ENCODE measurements around the gene AQP12A.
"Not testable (repeated sequence)": the region's sequence is repeated elsewhere in the genome, so short reads cannot be mapped to it uniquely, and the experiment has no call there.

The AQP12A gene

DNA sequence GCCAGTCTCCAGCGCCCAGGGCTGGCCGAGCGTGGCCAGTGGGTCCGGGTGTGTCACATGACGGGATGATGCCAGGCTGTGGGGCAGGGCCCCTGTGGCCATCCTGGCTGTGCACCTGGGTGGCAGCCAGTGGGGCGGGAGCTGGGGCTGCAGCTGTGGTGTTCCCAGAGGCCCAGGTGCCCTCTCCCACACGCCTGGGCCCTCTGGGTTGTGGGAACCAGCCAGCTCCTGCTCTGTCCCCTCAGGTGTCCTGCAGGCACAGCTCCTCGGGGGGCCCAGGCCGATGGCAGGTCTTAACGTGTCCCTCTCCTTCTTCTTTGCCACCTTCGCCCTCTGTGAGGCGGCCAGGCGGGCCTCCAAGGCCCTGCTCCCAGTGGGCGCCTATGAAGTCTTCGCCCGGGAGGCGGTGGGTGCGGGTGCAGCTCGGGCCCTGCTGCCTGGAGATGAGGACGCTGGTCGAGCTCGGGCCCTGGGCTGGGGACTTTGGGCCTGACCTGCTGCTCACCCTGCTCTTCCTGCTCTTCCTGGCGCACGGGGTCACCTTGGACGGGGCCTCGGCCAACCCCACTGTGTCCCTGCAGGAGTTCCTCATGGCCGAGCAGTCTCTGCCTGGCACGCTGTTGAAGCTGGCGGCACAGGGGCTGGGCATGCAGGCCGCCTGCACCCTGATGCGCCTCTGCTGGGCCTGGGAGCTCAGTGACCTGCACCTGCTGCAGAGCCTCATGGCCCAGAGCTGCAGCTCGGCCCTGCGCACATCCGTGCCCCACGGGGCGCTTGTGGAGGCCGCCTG, at the start of gene AQP12A:
Gene AQP12A, plus strand, starts transcription at position 236 of the 790 bp plus-strand sequence. Its CDS starts 48 bp downstream, at position 284.
- not testable (repeated sequence) for DNase-seq (ENCODE audit: low read depth); H3K4me3 ChIP-seq (ENCODE audit: low read depth, low read length)

DNA sequence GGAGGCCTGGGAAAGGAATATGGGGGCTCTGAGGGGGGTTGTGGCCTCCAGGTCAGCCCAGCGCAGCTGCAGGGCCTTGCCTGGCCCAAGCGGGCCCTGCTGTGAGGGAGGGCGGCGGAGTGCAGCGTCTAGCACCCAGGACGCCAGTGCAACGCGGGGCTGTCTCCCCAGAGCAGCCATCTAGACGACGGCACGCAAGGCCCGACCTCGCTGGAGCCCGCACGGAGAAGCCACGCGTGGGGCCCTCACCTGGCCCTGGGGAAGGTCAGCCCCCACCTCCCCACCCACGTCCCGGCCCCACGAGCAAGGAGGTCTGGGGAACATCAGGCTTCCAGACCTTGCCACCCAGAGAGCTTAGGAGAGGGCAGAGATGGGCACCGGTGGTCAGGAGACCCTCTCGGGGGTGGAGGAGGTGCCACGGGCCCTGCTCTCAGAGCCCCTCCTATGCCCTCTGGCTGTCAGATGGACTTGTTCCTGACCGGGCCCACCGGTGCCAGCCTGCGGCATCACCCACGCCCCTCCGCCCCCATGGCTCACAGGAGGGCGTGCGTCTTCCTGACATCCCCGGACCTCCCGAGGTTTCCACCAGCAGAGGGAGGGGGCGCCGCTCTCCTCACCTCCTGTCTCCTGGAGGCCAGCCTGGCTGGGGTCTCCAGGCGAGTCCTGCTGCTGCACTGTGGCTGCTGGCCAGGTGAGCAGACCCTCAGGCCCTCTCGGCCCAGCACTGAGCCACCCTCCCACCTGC, 49.4 kb upstream of the AQP12A start:
- H3K4me3 ChIP-seq (ENCODE audit: low read depth, low read length), result no peak overlapping the region

GRCh38 chr2:240642806-240643092, 48.9 kb upstream of the AQP12A start:
- DNase-seq (ENCODE audit: low read depth), result no peak
- H3K4me3 ChIP-seq (ENCODE audit: low read depth, low read length), result no peak overlapping the region

More for the DNA sequence above, 49.4 kb upstream of the AQP12A start:
- no peak for DNase-seq (ENCODE audit: low read depth)

DNA sequence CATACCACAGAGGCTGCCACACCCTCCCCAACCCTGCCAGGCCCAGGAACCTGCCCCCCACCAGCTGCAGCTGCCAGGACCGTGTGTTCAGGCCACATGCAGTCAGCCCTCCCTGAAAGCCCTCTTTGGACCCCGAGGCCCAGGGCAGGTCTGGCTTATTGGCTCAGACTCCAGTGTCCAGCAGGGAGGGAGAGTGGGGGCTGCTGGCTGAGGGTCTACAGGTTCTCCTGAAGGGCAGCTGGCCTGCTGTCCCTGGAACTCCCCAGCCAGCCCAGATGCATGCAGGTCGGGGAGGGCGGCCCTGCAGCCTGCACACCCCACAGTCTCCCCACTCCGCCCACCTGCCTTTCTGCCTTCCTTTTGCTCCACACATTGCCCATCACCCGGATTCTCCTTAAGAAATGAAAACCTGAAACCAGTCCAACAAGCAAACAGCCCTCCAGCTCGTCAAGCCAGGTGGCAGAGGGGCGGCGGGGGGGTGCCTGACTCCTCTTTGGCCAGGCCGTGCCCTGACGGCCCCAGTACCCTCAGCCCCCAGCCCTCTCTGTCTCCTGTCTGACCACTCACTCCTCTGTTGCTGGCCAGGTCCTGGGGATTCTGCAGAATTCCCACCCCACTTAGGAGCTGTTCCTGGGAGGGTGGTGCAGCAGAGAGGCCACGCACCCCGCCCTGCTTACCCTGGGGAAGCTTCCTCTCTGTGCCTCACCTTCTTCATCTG, 48.4 kb upstream of the AQP12A start:
- no peak overlapping the region for H3K4me3 ChIP-seq (ENCODE audit: low read depth, low read length)
- DNase-seq (ENCODE audit: low read depth), result no peak

GRCh38 chr2:240643811-240644150, 47.9 kb upstream of the AQP12A start:
- H3K4me3 ChIP-seq (ENCODE audit: low read depth, low read length), result no peak overlapping the region
- DNase-seq (ENCODE audit: low read depth), result no peak

- no peak for DNase-seq (ENCODE audit: low read depth)
- no peak overlapping the region for H3K4me3 ChIP-seq (ENCODE audit: low read depth, low read length)
Observed at GRCh38 chr2:240644171-240644651, 47.5 kb upstream of the AQP12A start.

GRCh38 chr2:240644859-240645301, 46.8 kb upstream of the AQP12A start:
- H3K4me3 ChIP-seq (ENCODE audit: low read depth, low read length), result no peak overlapping the region
- no peak for DNase-seq (ENCODE audit: low read depth)

DNA sequence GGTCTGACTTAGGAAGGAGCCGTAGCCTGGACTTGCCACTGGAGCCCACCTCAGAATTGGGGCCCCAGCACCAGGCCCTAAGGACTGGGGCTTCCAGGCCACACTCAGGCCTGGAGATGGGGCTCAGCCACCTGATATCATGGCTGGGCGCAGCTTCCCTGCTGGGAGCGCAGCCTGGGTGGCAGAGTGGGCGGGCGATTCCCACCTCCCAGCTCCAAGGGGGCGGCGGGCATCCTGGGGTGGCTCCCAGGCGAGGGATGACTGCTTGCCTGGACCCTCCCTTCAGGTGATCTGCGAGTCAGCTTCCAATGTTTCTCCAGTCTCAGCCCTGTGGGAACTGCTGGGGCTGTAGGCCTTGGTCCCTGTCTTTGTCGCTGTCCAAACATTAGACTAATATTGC, 46.3 kb upstream of the AQP12A start:
- H3K4me3 ChIP-seq (ENCODE audit: low read depth, low read length), result no peak overlapping the region
- DNase-seq (ENCODE audit: low read depth), result no peak

- no peak overlapping the region for H3K4me3 ChIP-seq (ENCODE audit: low read depth, low read length)
- no peak for DNase-seq (ENCODE audit: low read depth)
Observed at GRCh38 chr2:240645801-240646175, 45.9 kb upstream of the AQP12A start.

DNA sequence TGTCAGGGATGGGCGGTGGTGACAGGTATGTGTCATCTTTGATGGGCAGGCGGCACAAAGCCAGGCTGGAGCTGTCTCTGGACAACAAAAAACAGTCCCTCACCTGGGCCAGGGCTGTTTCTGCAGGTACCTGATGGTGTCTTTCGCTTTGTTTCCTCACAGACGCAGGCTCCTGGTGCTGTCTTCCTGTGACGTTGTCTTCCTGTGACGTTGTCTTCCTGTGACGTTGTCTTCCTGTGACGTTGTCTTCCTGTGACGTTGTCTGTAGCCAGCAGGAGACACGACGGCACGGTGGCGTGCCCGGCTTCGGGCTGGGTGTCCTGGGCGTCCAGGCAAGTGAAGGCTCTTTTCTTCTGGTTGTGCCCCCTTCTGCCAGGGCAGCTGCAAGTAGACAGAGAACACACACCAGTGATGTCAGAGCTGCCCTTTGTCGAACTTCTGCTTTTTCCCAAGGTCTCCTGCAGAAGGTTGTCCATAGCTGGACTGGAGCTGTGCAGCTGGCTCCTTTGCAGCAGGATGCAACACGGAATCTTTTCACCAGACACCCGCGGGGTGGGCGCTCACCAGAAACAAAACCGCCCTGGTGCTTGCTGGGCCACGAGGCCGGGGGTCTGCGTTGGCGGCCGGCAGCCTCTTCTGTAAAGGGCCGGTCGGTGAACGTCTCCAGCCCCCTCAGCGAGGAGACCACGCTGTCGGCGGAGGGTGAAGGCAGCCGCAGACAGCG, 45.3 kb upstream of the AQP12A start:
- H3K4me3 ChIP-seq (ENCODE audit: low read depth, low read length), result no peak overlapping the region
- DNase-seq (ENCODE audit: low read depth), result no peak

GRCh38 chr2:240646900-240647502, 44.7 kb upstream of the AQP12A start:
- H3K4me3 ChIP-seq (ENCODE audit: low read depth, low read length), result no peak overlapping the region
- no peak for DNase-seq (ENCODE audit: low read depth)

- DNase-seq (ENCODE audit: low read depth), result no peak
- no peak overlapping the region for H3K4me3 ChIP-seq (ENCODE audit: low read depth, low read length)
Observed at GRCh38 chr2:240647503-240648154, 44.0 kb upstream of the AQP12A start.

- no peak for DNase-seq (ENCODE audit: low read depth)
- H3K4me3 ChIP-seq (ENCODE audit: low read depth, low read length), result no peak overlapping the region
Observed at GRCh38 chr2:240648155-240648649, 43.5 kb upstream of the AQP12A start.

DNA sequence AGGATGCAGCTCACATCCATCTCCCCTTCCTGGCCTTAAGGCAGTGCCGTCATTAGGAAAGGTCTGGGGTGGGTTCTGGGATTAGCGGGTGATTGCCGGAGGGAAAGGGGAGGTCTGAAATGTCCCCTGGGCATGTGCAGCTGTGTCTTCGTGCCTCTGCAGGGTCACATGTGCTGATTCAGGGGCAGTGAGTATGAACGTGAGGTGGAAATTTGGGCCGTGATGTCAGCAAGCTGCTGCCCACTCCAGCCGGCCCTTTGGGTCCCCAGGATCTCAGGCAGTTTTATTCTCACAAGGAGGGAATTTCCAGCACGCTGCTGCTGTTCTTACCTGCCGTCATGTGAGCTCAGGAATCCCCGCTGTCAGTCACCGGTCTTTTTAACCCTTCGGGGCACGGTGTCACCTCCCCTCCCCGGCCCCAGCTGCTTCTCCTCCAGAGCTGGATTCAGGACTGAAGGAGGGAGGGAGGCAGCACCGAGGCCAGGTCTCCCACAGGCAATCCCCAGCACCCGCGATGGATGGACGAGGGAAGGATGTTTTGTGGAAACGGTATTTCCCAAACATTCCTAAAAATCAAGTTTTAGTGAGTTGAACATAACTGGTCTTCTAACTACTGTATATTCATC, 42.9 kb upstream of the AQP12A start:
- no peak overlapping the region for H3K4me3 ChIP-seq (ENCODE audit: low read depth, low read length)
- no peak for DNase-seq (ENCODE audit: low read depth)

DNA sequence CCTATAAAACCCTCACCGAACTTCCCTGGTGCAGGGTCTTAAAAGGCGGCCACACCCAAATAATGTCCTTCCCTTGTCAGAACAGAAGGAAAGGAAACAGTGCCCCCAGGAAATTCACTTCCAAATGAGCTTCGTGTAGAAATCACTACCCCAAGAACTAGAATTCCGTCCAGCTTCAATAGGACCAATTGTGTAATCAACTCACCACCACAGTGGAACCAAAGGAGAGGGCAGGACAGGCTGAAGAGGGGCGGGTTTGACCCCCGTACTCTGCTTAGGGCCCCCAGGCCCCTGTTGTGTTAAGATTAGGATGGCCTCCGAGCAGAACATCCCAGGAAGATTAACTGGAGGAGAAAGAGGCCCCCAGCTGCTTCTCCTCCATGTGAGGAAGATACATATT, 42.3 kb upstream of the AQP12A start:
- DNase-seq (ENCODE audit: low read depth), result no peak

DNA sequence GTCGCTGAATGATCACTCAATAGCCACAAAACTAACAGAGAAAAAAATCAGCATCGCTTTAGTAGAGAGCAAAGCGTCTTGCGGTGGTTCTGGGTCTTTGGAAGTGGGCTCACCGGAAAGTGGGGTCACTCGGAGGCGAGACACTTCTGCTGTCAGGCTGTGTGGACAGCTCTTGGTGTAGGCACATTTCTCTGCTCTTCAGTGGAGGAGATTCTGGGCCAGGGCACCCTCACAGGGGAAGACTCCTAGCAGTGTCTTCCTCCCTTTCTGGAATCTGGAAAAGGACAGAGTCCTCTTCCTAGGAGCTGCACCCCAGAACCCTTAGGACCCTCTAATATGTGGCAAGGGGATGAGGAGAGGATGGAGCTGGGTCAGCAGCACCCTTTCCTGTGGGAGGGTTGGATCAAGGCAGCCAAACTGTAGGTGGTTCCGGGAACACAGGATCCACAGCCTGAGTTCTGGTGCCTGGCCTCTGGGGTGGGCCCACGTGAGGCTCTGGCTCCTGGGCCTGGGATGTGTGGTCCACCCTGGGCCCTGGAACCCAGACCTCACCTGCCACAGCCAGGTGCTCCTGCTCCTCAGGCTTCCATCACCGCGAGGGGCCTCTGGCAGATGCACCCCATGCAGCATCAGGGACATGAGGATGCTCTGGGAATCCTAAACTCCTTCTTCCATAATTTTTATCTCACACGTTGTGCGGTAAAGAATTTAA, 41.3 kb upstream of the AQP12A start:
- DNase-seq (ENCODE audit: low read depth), result no peak

More for the DNA sequence above, 42.3 kb upstream of the AQP12A start:
- no peak overlapping the region for H3K4me3 ChIP-seq (ENCODE audit: low read depth, low read length)

DNA sequence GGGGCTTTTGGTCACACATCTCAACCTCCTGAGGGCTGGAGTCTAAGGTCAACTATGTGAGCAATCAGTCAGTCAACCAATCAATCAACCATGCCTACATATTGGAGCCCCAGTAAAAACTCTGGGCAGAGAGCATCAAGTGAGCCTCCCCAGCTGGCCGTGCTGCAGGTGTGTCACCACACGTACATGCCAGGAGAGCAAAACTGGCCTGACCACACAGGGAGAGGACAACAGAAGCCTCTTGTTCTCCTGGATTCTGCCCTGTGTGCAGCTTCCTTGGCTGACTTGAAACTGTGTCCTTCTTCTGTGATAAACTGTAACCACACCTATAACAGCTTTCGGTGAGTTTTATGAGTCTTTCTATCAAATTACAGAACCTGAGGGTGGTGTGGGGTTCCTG, 40.5 kb upstream of the AQP12A start:
- H3K4me3 ChIP-seq (ENCODE audit: low read depth, low read length), result no peak overlapping the region
- no peak for DNase-seq (ENCODE audit: low read depth)

More for the DNA sequence above, 41.3 kb upstream of the AQP12A start:
- H3K4me3 ChIP-seq (ENCODE audit: low read depth, low read length), result no peak overlapping the region

Data from skeletal muscle cell (primary cell).